Stomach (tissue), 9 donors: ENCODE data around the gene SYNPO. TPM values are rescaled to one million over a fixed set of nuclear protein-coding genes. Genes with fewer than 3 reads are reported as not detected.
A peak's percentile ranks its signal among the peaks of the same experiment; 100 is the strongest.

Experiments used
- DNase-seq, 2 donors: peaks; one replicate each; pipeline versions ENCODE4 v3.0.0 to v3.0.0-alpha.2; 2013 to 2019
- H3K27ac ChIP-seq, 5 donors: fragments of 200-600 bp in 4 of 5; sonication (generic) in 4 of 5; one replicate each; pipeline ENCODE4 v1.5.1; 2013 to 2019; ENCODE audit warnings: mild to moderate bottlenecking in 1 of 5, moderate library complexity in 1 of 5
- H3K27me3 ChIP-seq, 3 donors: fragments of 200-600 bp; sonication (generic); one replicate each; pipeline ENCODE4 v1.5.1; 2017 to 2019; ENCODE audit warnings: mixed run types in 1 of 3
- H3K36me3 ChIP-seq, 4 donors: fragments of 200-600 bp; sonication (generic); 1 replicate in 3 of 4; 2 replicates in 1 of 4; pipeline ENCODE4 v1.5.1; 2016 to 2019
- H3K4me1 ChIP-seq, 4 donors: fragments of 200-600 bp; sonication (generic); one replicate each; pipeline ENCODE4 v1.5.1; 2016 to 2019
- H3K4me3 ChIP-seq, 4 donors: fragments of 200-600 bp; sonication (generic) in 3 of 4; one replicate each; pipeline ENCODE4 v1.5.1; 2016 to 2019; ENCODE audit warnings: mild to moderate bottlenecking in 1 of 4
- H3K9me3 ChIP-seq, 4 donors: fragments of 200-600 bp; sonication (generic); one replicate each; pipeline ENCODE4 v1.5.1; 2016 to 2019
- EP300 ChIP-seq: sonication (generic); formaldehyde crosslinking; IDR thresholded peaks from one replicate; pipeline ENCODE4 v1.6.1; 2017; ENCODE audit warnings: antibody characterized with exemption
- POLR2A ChIP-seq, 4 donors: fragments of 450-650 bp; IDR thresholded peaks; one replicate each; pipeline ENCODE4 v1.6.1; 2016; ENCODE audit warnings: antibody characterized with exemption in 4 of 4, control low read depth in 2 of 4, mild to moderate bottlenecking in 1 of 4, moderate library complexity in 1 of 4
- POLR2AphosphoS5 ChIP-seq, 3 donors: sonication (generic); formaldehyde crosslinking; IDR thresholded peaks; one replicate each; pipeline ENCODE4 v1.6.1; 2016; ENCODE audit warnings: antibody characterized with exemption in 3 of 3
- WGBS, 5 donors: extraction: QIAGEN DNeasy Blood & Tissue Kit in 3 of 5; methylation state at CpG; one replicate each; pipeline versions ENCODE4 v1.1.5 to v1.1.7; 2013 to 2018; 5-methylcytosine and 5-hydroxymethylcytosine counted together
- intact Hi-C: fragments of 100-400 bp; cut with DNase I; formaldehyde crosslinking; loops from one replicate; pipeline ENCODE4 v1.15.1; 2023; ENCODE audit warnings: low total_unique reads
- polyA plus RNA-seq, 3 donors: library from polyadenylated mRNA; stranded (reverse); fragments of 200-250 nt; gene quantifications; one replicate each; pipeline ENCODE4 v1.2.3, GENCODE V29; 2013
- total RNA-seq, 5 donors: library from RNA; depleted of rRNA; stranded (reverse); fragments of >200 nt; gene quantifications; one replicate each; pipeline versions ENCODE4 v1.1.0 to v1.2.3, GENCODE V29; 2014 to 2016
- TF ChIP-seq, protein P1 (sequence below), 7 experiments: fragments of 450-650 bp in 4 of 7; fragments of 200-600 bp in 3 of 7; sonication (generic) in 3 of 7; IDR thresholded peaks; one replicate each; pipeline ENCODE4 v1.5.1; 2016 to 2019; ENCODE audit warnings: antibody characterized with exemption in 7 of 7, control low read depth in 2 of 7, mild to moderate bottlenecking in 1 of 7
- donor health status: healthy with polysubstance abuse.
- donor health status: Bipolar disorder and iron deficiency.
- donor health status: healthy.

Gene SYNPO
- total and polyA plus RNA-seq, 8 donors: 3.7 to 52.7 (median 21.7) TPM

DNA sequence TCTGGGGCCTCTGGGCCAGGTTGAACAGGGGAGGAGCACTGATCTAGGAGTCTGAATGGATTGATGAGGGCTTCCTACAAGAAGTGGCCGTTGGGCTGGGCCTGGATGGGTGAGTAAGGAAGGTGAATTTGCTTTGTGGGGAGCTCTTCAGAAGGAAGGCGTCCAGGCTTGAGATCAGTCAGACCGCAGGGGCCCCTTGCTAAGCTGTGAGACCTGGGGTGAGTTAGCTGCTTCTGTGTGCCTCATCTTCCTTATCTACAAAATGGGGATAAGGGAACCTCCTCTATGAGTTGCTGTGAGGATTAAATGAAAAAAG lies 1.1 kb upstream of the SYNPO start:
- intact Hi-C loops: no loop called here
- peak overlapping the region; percentile 43 to 90 (median 86) for H3K27ac ChIP-seq
- TF ChIP-seq, protein P1, sequence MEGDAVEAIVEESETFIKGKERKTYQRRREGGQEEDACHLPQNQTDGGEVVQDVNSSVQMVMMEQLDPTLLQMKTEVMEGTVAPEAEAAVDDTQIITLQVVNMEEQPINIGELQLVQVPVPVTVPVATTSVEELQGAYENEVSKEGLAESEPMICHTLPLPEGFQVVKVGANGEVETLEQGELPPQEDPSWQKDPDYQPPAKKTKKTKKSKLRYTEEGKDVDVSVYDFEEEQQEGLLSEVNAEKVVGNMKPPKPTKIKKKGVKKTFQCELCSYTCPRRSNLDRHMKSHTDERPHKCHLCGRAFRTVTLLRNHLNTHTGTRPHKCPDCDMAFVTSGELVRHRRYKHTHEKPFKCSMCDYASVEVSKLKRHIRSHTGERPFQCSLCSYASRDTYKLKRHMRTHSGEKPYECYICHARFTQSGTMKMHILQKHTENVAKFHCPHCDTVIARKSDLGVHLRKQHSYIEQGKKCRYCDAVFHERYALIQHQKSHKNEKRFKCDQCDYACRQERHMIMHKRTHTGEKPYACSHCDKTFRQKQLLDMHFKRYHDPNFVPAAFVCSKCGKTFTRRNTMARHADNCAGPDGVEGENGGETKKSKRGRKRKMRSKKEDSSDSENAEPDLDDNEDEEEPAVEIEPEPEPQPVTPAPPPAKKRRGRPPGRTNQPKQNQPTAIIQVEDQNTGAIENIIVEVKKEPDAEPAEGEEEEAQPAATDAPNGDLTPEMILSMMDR (IDR thresholded peaks at IDR 0.05): no peak
- no peak for TF ChIP-seq POLR2AphosphoS5 (IDR thresholded peaks at IDR 0.05)
- TF ChIP-seq EP300: no peak
- no peak for TF ChIP-seq POLR2A (IDR thresholded peaks at IDR 0.05)
- no peaks in the 10 kb centered on the region for H3K9me3 ChIP-seq
- no peaks in the 10 kb centered on the region for H3K27me3 ChIP-seq
- no peak overlapping the region for H3K4me3 ChIP-seq
- DNase-seq: no peak
- WGBS, 5 donors: 75 to 83% (median 77%) methylated on average over 3 of the region's 3 CpGs
- H3K36me3 ChIP-seq: no peaks in the 10 kb centered on the region
- peaks cover 80 to 97% (median 94%) of the 10 kb centered on the region in 4 donors for H3K4me1 ChIP-seq

DNA sequence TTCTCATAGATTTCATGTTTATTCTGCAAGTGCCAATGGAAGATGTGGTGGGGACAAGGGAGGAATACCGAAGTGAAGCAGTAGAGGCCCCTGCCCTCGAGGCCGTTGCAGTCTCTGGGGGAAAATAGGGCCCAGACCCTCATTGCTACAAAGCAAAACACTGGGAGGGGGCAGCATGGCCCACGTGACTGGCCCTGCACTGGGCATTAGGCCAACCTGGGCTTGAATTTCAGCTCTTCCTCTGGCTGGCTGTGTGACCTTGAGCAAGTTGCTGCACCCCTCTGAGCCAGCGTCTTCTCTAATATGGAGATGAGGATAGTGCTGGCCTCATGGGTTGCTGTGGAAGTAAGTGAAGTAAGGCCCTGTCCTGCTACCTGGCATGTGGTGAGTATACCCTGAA lies 709 bp upstream of the SYNPO start:
- intact Hi-C loops: no loop called here
- Histone ChIP-seq H3K27ac (peak overlapping the region in 4 of 5 donors; percentile 85 to 90 (median 88)), H3K27me3 (no peaks in the 10 kb centered on the region), H3K36me3 (no peaks in the 10 kb centered on the region), H3K4me1 (peaks cover 84 to 99% (median 98%) of the 10 kb centered on the region in 4 donors), H3K9me3 (no peaks in the 10 kb centered on the region), H3K4me3 (no peak overlapping the region)
- TF ChIP-seq POLR2AphosphoS5 (IDR thresholded peaks at IDR 0.05) (no peak), EP300 (no peak), POLR2A (IDR thresholded peaks at IDR 0.05) (no peak)
- TF ChIP-seq, protein P1 (IDR thresholded peaks at IDR 0.05): no peak
- 44 to 66% (median 58%) methylated on average over 5 of the region's 5 CpGs for WGBS, 5 donors
- DNase-seq: no peak

DNA sequence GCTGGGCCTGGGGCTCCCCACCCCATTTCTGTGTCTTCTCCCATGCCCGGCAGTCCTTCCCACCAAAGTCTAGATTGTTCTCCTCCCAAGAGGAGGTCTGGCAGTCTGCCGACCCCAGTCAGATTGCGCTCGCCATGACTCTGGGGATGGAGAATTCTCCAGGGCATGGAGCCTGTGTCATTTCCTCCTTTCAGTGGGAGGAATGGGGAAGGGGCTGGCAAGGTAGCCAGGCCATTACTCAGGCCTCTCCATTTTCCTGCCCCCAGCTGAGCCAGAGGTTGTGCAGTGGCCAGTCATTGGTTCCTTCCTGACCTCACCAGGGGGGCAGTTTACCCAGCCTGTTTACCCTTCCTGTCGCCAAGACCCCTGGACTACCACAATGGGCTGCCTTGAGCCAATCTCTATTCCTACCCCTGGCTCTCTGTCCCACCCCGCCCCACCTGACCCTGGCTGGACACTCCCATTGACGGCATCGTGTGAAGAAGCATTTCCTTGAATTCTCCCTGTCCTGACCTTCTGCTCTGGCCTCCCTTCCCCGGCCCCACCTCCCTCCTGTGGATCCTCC lies 628 bp downstream of the SYNPO start:
- intact Hi-C loops: no loop called here
- WGBS, 5 donors: 60 to 83% (median 72%) methylated on average over 9 of the region's 9 CpGs
- H3K4me3 ChIP-seq: peak overlapping the region in 2 of 4 donors; percentile 2 to 5

DNA sequence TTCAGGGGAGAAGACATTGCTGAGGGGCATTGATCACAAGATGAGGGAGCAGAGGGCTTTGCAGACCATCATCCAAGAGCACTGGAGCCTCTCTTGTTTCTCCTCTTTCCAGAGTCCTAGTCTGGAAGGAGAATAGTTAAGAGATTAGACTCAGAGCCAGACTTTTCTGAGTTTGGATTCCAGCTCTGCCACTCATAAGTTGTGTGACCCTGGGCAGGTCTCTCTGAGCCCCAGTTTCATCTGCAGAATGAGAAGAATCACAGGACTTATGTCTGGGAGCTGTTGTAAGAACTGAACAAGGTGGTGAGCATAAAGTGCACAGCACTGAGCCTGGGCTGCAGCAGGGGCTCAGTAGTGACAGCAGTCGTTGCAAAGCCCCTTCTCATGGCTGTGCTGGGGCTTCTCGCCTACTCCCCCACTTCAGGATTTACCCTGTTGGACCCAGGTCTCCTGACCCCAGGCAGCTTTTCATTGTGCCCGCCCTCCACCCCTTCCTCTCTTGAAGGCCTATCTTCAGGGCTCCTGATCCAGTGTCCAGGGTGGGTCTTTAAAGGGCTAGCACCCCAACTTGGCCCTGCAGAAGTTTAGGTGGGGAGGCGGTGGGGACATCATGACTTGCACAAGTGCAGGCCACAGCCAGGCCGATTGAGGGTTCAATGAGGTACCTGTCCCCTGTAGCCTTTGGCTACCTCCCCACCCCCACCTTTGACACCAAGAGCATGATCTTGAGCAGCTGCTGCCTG lies 1.5 kb downstream of the SYNPO start:
- 49 to 75% (median 71%) methylated on average over 5 of the region's 5 CpGs for WGBS, 5 donors
- H3K36me3 ChIP-seq: no peaks in the 10 kb centered on the region
- H3K4me1 ChIP-seq: peaks cover 83 to 98% (median 87%) of the 10 kb centered on the region in 4 donors
- no peaks in the 10 kb centered on the region for H3K27me3 ChIP-seq
- H3K4me3 ChIP-seq: peak overlapping the region in 1 of 4 donors; percentile 19
- H3K27ac ChIP-seq: peak overlapping the region; percentile 49 to 90 (median 86)
- intact Hi-C loops: no loop called here
- no peak for DNase-seq
- no peaks in the 10 kb centered on the region for H3K9me3 ChIP-seq
- TF ChIP-seq POLR2A (IDR thresholded peaks at IDR 0.05): no peak

More for the DNA sequence above, 628 bp downstream of the SYNPO start:
- H3K4me1 ChIP-seq: peaks cover 91 to 99% (median 96%) of the 10 kb centered on the region in 4 donors
- peak overlapping the region; percentile 73 to 90 (median 86) for H3K27ac ChIP-seq
- no peaks in the 10 kb centered on the region for H3K27me3 ChIP-seq
- no peak for TF ChIP-seq POLR2A (IDR thresholded peaks at IDR 0.05)
- TF ChIP-seq POLR2AphosphoS5 (IDR thresholded peaks at IDR 0.05): peak in 1 of 3 donors; percentile 4
- TF ChIP-seq, protein P1 (IDR thresholded peaks at IDR 0.05): no peak
- TF ChIP-seq EP300: no peak
- no peaks in the 10 kb centered on the region for H3K9me3 ChIP-seq
- H3K36me3 ChIP-seq: no peaks in the 10 kb centered on the region
- no peak for DNase-seq

DNA sequence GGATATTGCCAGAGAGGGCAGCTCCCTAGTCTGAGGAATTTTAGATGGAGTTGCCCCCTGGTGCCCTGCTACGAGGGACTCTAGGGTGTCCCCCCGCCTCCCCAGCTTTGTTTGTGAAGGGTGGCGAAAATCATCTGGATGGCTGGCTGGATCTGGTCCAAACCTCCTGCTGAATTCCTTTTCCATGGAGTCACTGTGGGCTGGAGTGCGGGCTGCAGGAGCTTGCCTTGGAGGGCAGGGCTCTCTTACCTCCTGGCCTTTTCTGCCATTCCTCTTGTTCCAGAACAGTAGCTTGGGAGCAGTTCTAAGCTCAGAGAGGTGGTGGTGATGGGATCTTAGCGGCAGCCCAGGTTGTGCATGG lies 2.1 kb downstream of the SYNPO start:
- 13 to 37% (median 21%) methylated on average over 4 to 5 of the region's 5 CpGs for WGBS, 5 donors
- DNase-seq: peak; percentile 77 to 92
- H3K4me1 ChIP-seq: peaks cover 77 to 98% (median 85%) of the 10 kb centered on the region in 4 donors
- H3K27ac ChIP-seq: peak overlapping the region in 4 of 5 donors; percentile 85 to 90 (median 88)
- TF ChIP-seq, protein P1 (IDR thresholded peaks at IDR 0.05): no peak
- TF ChIP-seq POLR2AphosphoS5 (IDR thresholded peaks at IDR 0.05) (peak in 1 of 3 donors; percentile 45), POLR2A (IDR thresholded peaks at IDR 0.05) (no peak)
- H3K9me3 ChIP-seq: no peaks in the 10 kb centered on the region
- H3K4me3 ChIP-seq: peak overlapping the region in 2 of 4 donors; percentile 4 to 19
- no peaks in the 10 kb centered on the region for H3K27me3 ChIP-seq
- H3K36me3 ChIP-seq: no peaks in the 10 kb centered on the region
- intact Hi-C loops: no loop called here
